NCI-H146 treated with DMSO at 0.1 percent for 48 hours (cell line): ENCODE data around the gene PPIL4.
A peak's percentile ranks its signal among the peaks of the same experiment; 100 is the strongest.

ENCODE experiments used
- DNase-seq: peaks from one replicate; lab custom pipeline; 2025; ENCODE audit not compliant: unreplicated experiment; lab: John Stamatoyannopoulos, UW

PPIL4 gene

GRCh38 chr6:149545754-149546471, at the start of gene PPIL4:
Gene PPIL4, minus strand, starts transcription at chr6:149546043. Its CDS starts 38 bp downstream, at chr6:149546005.
- peak; percentile 89 for DNase-seq

GRCh38 chr6:149593408-149593807, 47.6 kb upstream of the PPIL4 start:
- DNase-seq = no peak

- no peak for DNase-seq
Observed at GRCh38 chr6:149592983-149593382, 47.1 kb upstream of the PPIL4 start.

GRCh38 chr6:149586149-149586548, 40.3 kb upstream of the PPIL4 start:
- no peak for DNase-seq

GRCh38 chr6:149581349-149581748, 35.5 kb upstream of the PPIL4 start:
- no peak for DNase-seq

GRCh38 chr6:149580880-149581279, 35.0 kb upstream of the PPIL4 start:
- no peak for DNase-seq

GRCh38 chr6:149567945-149568585, 22.2 kb upstream of the PPIL4 start:
- no peak for DNase-seq

GRCh38 chr6:149567194-149567586, 21.3 kb upstream of the PPIL4 start:
- no peak for DNase-seq

GRCh38 chr6:149566410-149567193, 20.8 kb upstream of the PPIL4 start:
- peak; percentile 74 for DNase-seq

GRCh38 chr6:149565527-149566409, 19.9 kb upstream of the PPIL4 start, which contains the start of gene GINM1:
Gene GINM1, plus strand, starts transcription at chr6:149566375. Its CDS starts 40 bp downstream, at chr6:149566415.
- peak; percentile 96 for DNase-seq

- no peak for DNase-seq
Observed at GRCh38 chr6:149563928-149564325, 18.1 kb upstream of the PPIL4 start.

GRCh38 chr6:149563203-149563927, 17.5 kb upstream of the PPIL4 start:
- DNase-seq = no peak

GRCh38 chr6:149560736-149561135, 14.9 kb upstream of the PPIL4 start:
- DNase-seq = no peak

- no peak for DNase-seq
Observed at GRCh38 chr6:149559389-149559788, 13.5 kb upstream of the PPIL4 start.

- DNase-seq = no peak
Observed at GRCh38 chr6:149558029-149558428, 12.2 kb upstream of the PPIL4 start.

- no peak for DNase-seq
Observed at GRCh38 chr6:149551920-149552319, 6.1 kb upstream of the PPIL4 start.

- DNase-seq = peak; percentile 54
Observed at GRCh38 chr6:149545258-149545753, 537 bp downstream of the PPIL4 start.

GRCh38 chr6:149544646-149545257, 1.1 kb downstream of the PPIL4 start:
- peak; percentile 54 for DNase-seq

GRCh38 chr6:149541139-149541538, 4.7 kb downstream of the PPIL4 start:
- no peak for DNase-seq
